Measurements from ENCODE around the gene UBA3. TPM values are rescaled to one million over a fixed set of nuclear protein-coding genes. Genes with fewer than 3 reads are reported as not detected.
A peak's percentile ranks its signal among the peaks of the same experiment; 100 is the strongest.

The UBA3 gene
- total RNA-seq, 1 experiment from 2014 or later: 40.5 TPM

- BruUV-seq (replicated peaks): no TSS peak
- peaks cover 12% of the 10 kb centered on the region for H3K4me1 ChIP-seq (ENCODE audit: insufficient read depth, low read length, poor library complexity, severe bottlenecking)
- DNase-seq (ENCODE audit: low spot score): peak; percentile 1
- intact Hi-C loops (cut with micrococcal nuclease; ENCODE audit: unreplicated experiment): no loop called here
- CTCF ChIA-PET: no interaction called here
- no peak overlapping the region for H3K27ac ChIP-seq (ENCODE audit: low read depth, low read length, poor library complexity, severe bottlenecking)
- POLR2A ChIA-PET (ENCODE audit: low non-redundant PET): no interaction called here
- H3K36me3 ChIP-seq (ENCODE audit: insufficient read depth, low read length, poor library complexity, severe bottlenecking): no peaks in the 10 kb centered on the region
- H3K9me3 ChIP-seq (ENCODE audit: low read depth, low read length, poor library complexity, severe bottlenecking): no peaks in the 10 kb centered on the region
- no peaks in the 10 kb centered on the region for H3K27me3 ChIP-seq (replicated peaks; ENCODE audit: insufficient read depth, low read depth, low read length, poor library complexity)
- H3K4me3 ChIP-seq (ENCODE audit: low read depth, low read length, poor library complexity, severe bottlenecking): no peak overlapping the region
- no peak for TF ChIP-seq CTCF (conservative IDR thresholded peaks at IDR 0.05; ENCODE audit: low read depth, low read length)
- TF ChIP-seq EZH2 (IDR thresholded peaks at IDR 0.05; ENCODE audit: borderline replicate concordance, low read depth, low read length, poor library complexity, severe bottlenecking): no peak
These were observed 9.9 kb upstream of the UBA3 start for GRCh38 chr3:69090021-69090420.

GRCh38 chr3:69088063-69088462 is 7.9 kb upstream of the UBA3 start:
- Histone ChIP-seq H3K27me3 (replicated peaks; ENCODE audit: insufficient read depth, low read depth, low read length, poor library complexity) (no peaks in the 10 kb centered on the region), H3K27ac (ENCODE audit: low read depth, low read length, poor library complexity, severe bottlenecking) (no peak overlapping the region)
- BruUV-seq (replicated peaks): no TSS peak

GRCh38 chr3:69087030-69087791 is 7.0 kb upstream of the UBA3 start:
- H3K9me3 ChIP-seq (ENCODE audit: low read depth, low read length, poor library complexity, severe bottlenecking): no peaks in the 10 kb centered on the region
- POLR2A ChIA-PET (ENCODE audit: low non-redundant PET): no interaction called here
- H3K36me3 ChIP-seq (ENCODE audit: insufficient read depth, low read length, poor library complexity, severe bottlenecking): no peaks in the 10 kb centered on the region
- H3K4me1 ChIP-seq (ENCODE audit: insufficient read depth, low read length, poor library complexity, severe bottlenecking): peaks cover 25% of the 10 kb centered on the region
- no peak overlapping the region for H3K4me3 ChIP-seq (ENCODE audit: low read depth, low read length, poor library complexity, severe bottlenecking)
- CTCF ChIA-PET: no interaction called here
- no peak overlapping the region for H3K27ac ChIP-seq (ENCODE audit: low read depth, low read length, poor library complexity, severe bottlenecking)
- no peaks in the 10 kb centered on the region for H3K27me3 ChIP-seq (replicated peaks; ENCODE audit: insufficient read depth, low read depth, low read length, poor library complexity)
- BruUV-seq (replicated peaks): no TSS peak
- TF ChIP-seq EZH2 (IDR thresholded peaks at IDR 0.05; ENCODE audit: borderline replicate concordance, low read depth, low read length, poor library complexity, severe bottlenecking): no peak
- TF ChIP-seq CTCF (conservative IDR thresholded peaks at IDR 0.05; ENCODE audit: low read depth, low read length): no peak
- intact Hi-C loops (cut with micrococcal nuclease; ENCODE audit: unreplicated experiment): no loop called here
- no peak for DNase-seq (ENCODE audit: low spot score)

More at GRCh38 chr3:69088063-69088462, 7.9 kb upstream of the UBA3 start:
- CTCF ChIA-PET: no interaction called here
- intact Hi-C loops (cut with micrococcal nuclease; ENCODE audit: unreplicated experiment): no loop called here
- TF ChIP-seq EZH2 (IDR thresholded peaks at IDR 0.05; ENCODE audit: borderline replicate concordance, low read depth, low read length, poor library complexity, severe bottlenecking) (no peak), CTCF (conservative IDR thresholded peaks at IDR 0.05; ENCODE audit: low read depth, low read length) (no peak)
- DNase-seq (ENCODE audit: low spot score): no peak
- Histone ChIP-seq H3K36me3 (ENCODE audit: insufficient read depth, low read length, poor library complexity, severe bottlenecking) (no peaks in the 10 kb centered on the region), H3K4me3 (ENCODE audit: low read depth, low read length, poor library complexity, severe bottlenecking) (no peak overlapping the region), H3K9me3 (ENCODE audit: low read depth, low read length, poor library complexity, severe bottlenecking) (no peaks in the 10 kb centered on the region), H3K4me1 (ENCODE audit: insufficient read depth, low read length, poor library complexity, severe bottlenecking) (peaks cover 25% of the 10 kb centered on the region)
- POLR2A ChIA-PET (ENCODE audit: low non-redundant PET): no interaction called here

All from A673 (cell line).